ENCODE results near the gene PDZK1IP1.
A peak's percentile ranks its signal among the peaks of the same experiment; 100 is the strongest.

The PDZK1IP1 gene

DNA sequence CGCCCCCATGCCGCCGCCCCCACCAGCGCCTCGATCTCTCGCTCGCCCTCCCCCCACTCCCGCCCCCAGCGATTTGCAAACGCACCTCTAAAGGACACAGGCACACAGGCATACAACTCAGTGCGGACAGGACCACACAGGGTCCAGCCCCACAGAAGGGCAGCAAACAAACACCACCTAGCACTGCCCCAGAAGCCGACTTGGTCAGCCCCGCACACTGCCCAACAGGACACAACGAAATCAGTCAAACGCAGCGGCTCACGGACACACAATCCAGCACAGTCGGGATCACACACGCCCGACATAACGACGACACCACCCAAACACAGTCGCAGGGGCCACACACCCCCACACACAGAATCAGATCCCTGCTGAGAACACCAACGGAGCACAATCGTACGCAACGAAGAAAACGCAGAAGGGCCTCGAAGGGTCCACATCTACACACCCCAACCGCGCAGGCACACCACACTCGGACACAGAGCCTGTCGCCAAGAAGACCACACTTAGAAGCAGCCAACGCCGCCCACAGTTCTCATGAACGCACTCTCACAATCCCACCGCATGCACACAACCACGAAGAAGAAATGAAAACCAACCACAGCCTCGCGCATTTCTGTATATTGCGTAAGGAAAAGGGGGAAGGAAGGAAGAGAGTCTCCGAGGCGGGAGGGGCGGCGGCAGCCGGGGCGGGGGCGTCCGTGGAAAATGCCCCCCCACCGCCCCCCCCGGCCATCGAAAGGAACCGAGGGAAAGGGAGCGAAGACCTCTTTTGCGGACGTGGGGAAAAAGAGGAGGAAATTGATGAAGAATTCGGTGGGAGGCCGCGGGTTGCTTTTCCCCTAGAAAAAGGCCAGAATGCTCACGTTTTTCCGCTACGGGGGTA is 41.7 kb upstream of the PDZK1IP1 start:
- no peak overlapping the region for H3K4me3 ChIP-seq (ENCODE audit: low read depth, low read length)
- TF ChIP-seq, protein P1, sequence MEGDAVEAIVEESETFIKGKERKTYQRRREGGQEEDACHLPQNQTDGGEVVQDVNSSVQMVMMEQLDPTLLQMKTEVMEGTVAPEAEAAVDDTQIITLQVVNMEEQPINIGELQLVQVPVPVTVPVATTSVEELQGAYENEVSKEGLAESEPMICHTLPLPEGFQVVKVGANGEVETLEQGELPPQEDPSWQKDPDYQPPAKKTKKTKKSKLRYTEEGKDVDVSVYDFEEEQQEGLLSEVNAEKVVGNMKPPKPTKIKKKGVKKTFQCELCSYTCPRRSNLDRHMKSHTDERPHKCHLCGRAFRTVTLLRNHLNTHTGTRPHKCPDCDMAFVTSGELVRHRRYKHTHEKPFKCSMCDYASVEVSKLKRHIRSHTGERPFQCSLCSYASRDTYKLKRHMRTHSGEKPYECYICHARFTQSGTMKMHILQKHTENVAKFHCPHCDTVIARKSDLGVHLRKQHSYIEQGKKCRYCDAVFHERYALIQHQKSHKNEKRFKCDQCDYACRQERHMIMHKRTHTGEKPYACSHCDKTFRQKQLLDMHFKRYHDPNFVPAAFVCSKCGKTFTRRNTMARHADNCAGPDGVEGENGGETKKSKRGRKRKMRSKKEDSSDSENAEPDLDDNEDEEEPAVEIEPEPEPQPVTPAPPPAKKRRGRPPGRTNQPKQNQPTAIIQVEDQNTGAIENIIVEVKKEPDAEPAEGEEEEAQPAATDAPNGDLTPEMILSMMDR (IDR thresholded peaks at IDR 0.05; ENCODE audit: insufficient read depth, low read depth, low read length, missing control alignments): no peak
- DNase-seq (ENCODE audit: low read depth): peak; percentile 5

DNA sequence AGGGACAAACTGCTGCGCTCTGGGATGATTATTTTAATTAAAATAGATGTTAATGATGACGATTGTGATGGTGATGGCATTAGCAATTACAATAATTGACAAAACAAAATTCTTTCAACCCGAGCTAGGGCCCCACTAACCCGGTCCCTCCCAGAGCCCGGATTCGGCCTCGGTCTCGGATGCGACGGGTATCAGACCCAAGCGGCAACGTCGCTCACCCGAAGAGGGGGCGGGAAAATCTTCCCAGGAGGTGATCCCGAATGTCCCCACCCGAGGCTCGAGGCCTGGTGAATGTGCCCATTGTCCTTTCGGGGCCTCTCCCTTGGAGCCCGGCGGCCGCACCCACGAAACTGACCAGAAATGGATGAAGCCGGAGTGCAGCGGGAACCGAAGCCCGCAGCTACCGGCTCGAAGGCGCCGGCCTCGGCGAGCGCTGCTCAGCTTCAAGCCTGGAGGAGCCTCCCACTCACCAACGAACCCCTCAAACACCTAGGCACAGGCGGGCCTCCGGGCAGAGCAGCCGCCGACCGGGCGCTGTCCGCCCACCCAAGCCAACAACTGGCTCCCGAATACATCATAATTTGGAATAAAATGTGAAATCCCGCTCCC is 41.0 kb upstream of the PDZK1IP1 start:
- H3K4me3 ChIP-seq (ENCODE audit: low read depth, low read length): no peak overlapping the region
- TF ChIP-seq, protein P1 (IDR thresholded peaks at IDR 0.05; ENCODE audit: insufficient read depth, low read depth, low read length, missing control alignments): no peak
- DNase-seq (ENCODE audit: low read depth): no peak

DNA sequence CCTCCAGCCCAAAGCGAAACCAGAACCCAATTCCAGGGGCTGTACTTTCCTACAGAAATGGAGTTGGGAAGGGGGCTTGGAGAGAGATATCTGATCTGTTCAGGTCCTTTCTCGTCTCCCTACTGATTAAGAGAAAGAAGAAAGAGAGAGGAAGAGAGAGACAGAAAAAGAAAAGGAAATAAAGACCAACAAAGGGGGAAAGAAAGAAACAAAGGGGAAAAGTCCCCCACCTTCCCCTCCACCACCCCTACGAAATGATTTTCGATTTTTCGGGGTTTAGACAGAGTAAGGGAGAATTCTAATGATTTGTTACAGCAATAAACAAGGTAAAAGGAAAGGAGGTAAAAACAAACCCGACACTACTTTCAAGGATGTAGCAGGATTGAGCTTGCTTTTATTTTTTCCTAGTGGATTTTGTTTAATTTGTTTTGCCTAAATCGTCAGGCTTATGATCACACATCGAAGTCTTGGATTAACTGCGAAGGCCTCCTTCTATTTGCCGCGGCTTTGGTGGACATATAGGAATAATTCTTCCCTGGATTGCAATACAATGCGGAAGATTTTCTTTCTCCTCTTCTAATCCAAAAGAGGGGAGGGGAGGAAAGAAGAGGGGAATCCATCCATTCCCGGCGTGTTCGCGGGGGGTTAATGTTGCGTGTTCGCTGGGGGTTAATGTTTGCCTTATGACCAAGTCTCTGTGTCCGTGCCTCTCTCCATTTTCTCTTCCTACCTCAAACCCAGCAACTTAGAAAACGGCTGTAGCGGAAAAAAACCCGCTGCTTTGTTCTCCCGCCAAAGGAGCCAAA is 40.3 kb upstream of the PDZK1IP1 start:
- DNase-seq (ENCODE audit: low read depth): no peak
- no peak overlapping the region for H3K4me3 ChIP-seq (ENCODE audit: low read depth, low read length)
- TF ChIP-seq, protein P1 (IDR thresholded peaks at IDR 0.05; ENCODE audit: insufficient read depth, low read depth, low read length, missing control alignments): no peak

DNA sequence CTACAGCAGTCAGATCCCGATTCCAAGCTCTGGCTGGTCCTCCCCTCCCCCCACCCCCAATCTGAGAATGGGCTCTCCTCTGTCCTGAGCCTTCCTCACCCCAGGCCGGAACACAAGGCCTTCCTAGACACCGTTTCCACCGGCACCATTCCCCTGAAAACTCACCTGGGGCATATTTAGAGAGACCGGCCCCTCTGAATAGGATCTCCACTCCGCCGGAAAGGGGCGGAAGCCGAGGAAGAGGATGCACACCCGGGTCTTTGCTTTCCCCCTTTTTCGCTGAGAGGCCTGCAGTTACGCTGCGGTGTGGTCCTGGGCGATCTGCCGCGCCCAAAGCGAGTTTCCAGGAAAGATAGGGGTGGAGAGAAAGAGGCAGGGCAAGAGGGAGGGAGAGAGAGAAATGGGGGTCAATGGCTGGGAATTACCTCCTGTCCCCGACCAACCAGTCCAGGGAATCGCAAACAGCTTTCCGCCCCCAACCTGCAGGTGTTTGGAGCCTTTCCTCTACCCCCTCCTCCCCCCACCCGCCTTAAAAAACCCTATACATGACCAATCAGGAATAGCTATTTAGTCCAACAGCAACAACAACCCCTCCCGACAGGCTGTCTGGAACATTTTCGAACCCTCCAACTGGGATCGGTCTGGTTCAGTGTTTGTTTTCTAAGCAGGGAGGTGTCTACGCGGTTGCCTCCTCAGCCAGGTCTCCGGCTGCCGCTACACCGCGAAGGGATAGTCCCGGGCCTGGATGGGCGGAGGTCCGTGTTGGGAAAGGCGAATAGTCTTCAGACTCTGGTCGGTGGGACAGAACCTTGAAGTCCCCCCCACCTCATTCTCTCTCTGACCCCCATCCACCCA is 39.4 kb upstream of the PDZK1IP1 start:
- TF ChIP-seq, protein P1 (IDR thresholded peaks at IDR 0.05; ENCODE audit: insufficient read depth, low read depth, low read length, missing control alignments): no peak
- no peak for DNase-seq (ENCODE audit: low read depth)
- no peak overlapping the region for H3K4me3 ChIP-seq (ENCODE audit: low read depth, low read length)

DNA sequence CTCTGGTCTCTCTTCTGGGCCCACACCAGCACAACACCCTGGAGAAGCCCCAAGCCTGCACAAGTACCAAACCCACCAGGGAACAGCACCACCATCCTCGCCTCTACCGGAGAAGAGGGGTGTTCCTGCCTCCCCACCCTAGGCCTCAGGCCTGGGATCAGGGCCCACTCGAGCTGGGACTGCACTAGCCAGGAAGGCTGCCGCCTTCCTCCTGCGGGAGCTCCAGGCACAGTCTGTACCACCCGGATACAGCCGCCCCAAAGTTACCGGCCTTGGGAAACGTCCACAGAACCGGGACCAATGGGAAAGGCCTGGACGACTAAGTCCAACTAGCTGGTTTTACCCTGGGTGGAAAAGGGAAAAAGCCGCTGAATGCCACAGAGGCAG is 38.8 kb upstream of the PDZK1IP1 start:
- no peak for DNase-seq (ENCODE audit: low read depth)
- TF ChIP-seq, protein P1 (IDR thresholded peaks at IDR 0.05; ENCODE audit: insufficient read depth, low read depth, low read length, missing control alignments): no peak
- H3K4me3 ChIP-seq (ENCODE audit: low read depth, low read length): no peak overlapping the region

Data from GM12865 (cell line).